Adrenal gland (tissue), 5 donors: ENCODE results near the gene ZFP36L1.

Experiments used
- POLR2A ChIP-seq, 2 donors: fragments of 450-650 bp; IDR thresholded peaks; one replicate each; pipeline ENCODE4 v1.6.1; 2017; ENCODE audit warnings: antibody characterized with exemption in 2 of 2, mild to moderate bottlenecking in 2 of 2, moderate library complexity in 1 of 2
- TF ChIP-seq, protein P1 (sequence below), 6 experiments: fragments of 450-650 bp in 4 of 6; fragments of 200-600 bp in 2 of 6; sonication (generic) in 1 of 6; IDR thresholded peaks; 1 replicate in 5 of 6; 2 replicates in 1 of 6; pipeline versions ENCODE4 v1.5.1 to v1.8.0; 2016 to 2021; ENCODE audit warnings: antibody characterized with exemption in 6 of 6, mild to moderate bottlenecking in 2 of 6, moderate library complexity in 1 of 6
- donor health status: DM: no; HTN: no; CAD: no.

DNA sequence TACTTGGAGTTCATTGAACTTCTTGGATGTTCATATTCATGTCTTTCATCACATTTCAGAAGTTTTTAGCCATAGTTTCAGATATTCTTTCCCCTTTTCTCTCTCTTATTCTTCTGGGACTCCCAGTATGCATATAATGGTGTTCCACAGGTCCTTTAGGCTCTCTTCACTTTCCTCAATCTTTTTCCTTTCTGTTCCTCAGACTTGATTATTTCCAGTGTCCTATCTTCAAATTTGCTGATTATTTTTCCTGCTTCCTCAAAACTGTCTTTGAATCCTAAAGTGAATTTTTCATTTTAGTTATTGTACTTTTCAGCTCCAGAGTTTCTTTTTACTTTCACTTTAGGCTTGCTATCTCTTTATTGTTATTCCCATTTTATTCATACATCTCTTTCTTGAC is 8.8 kb upstream of the ZFP36L1 start:
- TF ChIP-seq, protein P1, sequence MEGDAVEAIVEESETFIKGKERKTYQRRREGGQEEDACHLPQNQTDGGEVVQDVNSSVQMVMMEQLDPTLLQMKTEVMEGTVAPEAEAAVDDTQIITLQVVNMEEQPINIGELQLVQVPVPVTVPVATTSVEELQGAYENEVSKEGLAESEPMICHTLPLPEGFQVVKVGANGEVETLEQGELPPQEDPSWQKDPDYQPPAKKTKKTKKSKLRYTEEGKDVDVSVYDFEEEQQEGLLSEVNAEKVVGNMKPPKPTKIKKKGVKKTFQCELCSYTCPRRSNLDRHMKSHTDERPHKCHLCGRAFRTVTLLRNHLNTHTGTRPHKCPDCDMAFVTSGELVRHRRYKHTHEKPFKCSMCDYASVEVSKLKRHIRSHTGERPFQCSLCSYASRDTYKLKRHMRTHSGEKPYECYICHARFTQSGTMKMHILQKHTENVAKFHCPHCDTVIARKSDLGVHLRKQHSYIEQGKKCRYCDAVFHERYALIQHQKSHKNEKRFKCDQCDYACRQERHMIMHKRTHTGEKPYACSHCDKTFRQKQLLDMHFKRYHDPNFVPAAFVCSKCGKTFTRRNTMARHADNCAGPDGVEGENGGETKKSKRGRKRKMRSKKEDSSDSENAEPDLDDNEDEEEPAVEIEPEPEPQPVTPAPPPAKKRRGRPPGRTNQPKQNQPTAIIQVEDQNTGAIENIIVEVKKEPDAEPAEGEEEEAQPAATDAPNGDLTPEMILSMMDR (IDR thresholded peaks at IDR 0.05) = no peak
- no peak for TF ChIP-seq POLR2A (IDR thresholded peaks at IDR 0.05)
